GM10266 (cell line): ENCODE data around the gene OBP2A.

ENCODE experiments used
- DNase-seq: peaks from one replicate; pipeline ENCODE4 v3.0.0; 2012; ENCODE audit errors: extremely low spot score
- TF ChIP-seq, protein P1 (sequence below): IDR thresholded peaks from 2 replicates; pipeline ENCODE4 v1.5.1; 2012; ENCODE audit warnings: mild to moderate bottlenecking, low read depth; ENCODE audit not compliant: control insufficient read depth, insufficient read depth; ENCODE audit errors: missing control alignments

The OBP2A gene

DNA sequence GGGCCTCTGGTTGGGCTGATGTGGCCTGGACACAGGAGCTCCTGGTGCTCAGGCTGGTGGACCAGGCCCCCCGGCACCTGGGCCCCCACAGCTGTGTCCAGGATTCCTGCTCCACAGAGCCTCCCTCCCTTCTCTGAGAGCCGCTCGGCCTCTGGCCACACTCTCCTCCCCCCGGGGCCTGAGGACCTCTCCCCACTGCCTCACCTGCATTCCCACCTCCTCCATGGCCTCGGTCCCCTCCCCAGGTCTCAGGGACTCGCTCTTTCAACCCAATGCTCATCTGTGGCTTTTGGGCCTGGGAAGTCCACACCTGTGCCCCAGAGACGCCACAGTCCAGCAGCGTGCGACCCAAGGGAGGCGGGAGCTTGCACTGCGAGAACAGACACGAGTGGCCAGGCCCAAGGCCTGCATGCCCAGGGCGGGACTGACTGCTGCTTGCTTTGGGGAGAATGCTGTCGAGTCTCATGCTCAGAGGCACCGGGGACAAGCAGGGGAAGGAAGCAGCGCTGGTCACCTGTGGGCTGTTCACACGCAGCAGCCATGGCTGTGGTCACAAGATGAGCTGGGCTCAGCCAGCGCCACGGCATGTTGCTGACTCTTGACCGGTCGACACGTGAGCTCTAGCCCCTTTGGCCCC, 30.2 kb downstream of the OBP2A start:
- TF ChIP-seq, protein P1, sequence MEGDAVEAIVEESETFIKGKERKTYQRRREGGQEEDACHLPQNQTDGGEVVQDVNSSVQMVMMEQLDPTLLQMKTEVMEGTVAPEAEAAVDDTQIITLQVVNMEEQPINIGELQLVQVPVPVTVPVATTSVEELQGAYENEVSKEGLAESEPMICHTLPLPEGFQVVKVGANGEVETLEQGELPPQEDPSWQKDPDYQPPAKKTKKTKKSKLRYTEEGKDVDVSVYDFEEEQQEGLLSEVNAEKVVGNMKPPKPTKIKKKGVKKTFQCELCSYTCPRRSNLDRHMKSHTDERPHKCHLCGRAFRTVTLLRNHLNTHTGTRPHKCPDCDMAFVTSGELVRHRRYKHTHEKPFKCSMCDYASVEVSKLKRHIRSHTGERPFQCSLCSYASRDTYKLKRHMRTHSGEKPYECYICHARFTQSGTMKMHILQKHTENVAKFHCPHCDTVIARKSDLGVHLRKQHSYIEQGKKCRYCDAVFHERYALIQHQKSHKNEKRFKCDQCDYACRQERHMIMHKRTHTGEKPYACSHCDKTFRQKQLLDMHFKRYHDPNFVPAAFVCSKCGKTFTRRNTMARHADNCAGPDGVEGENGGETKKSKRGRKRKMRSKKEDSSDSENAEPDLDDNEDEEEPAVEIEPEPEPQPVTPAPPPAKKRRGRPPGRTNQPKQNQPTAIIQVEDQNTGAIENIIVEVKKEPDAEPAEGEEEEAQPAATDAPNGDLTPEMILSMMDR: no peak
- DNase-seq: no peak

DNA sequence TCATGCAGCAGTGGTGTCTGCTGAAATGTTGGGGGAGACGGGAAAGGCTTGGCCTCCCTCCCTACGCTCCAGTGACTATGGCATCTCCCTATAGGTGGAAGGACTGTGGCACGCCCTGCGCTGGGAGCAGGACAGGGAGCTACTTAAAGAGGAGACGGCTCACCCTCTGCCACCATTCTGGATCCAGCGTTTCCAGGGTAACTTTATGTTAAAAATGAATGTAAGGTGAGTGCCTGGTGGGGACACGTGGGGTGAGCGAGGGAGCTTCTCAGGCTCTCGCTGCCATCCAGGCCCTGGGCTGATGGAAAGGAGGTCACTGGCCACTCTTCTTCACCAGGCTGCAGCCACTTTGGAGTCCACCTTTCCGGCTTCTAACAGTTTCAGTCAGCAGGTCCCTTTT, 31.3 kb downstream of the OBP2A start:
- no peak for DNase-seq
- TF ChIP-seq, protein P1: no peak

- DNase-seq: no peak
- TF ChIP-seq, protein P1: no peak
These were observed 33.4 kb downstream of the OBP2A start for GRCh38 chr9:135579356-135579755.

DNA sequence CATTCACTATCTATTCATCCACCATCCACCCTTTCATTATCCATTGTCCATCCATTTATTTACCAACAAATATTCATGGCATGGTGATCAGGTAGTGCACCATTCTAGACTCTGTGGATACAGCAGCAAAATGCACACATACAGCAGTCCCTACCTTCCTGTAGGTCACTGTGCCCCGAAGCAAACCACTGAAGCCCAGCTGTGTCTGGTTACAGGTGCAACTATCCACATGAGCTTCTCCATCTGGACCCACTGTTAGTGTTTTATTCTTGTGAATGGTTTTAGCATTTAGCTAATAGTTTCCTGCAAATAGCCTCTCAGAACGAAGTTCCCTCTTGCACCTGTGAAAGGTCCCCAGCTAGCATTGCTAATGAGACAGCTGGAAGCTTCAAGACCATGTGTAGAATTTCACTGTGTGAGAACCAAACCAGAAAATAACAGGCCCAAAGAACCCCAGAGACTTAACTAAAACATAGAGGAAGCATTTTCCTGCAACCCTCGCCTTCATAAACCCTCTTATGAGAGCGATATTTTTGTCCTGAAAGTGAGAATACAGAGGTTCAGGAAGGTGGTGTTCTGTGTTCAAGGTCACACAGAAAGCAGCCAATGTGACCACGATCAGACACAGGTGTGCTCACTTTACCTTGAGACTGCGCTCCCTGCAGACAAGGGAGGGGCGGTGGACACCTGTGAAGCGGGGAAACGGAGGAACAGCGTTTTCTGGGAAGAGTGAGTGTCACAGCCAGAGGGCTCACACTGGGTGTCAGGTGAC, 34.1 kb downstream of the OBP2A start:
- no peak for DNase-seq
- TF ChIP-seq, protein P1: no peak

GRCh38 chr9:135580664-135581380, 34.9 kb downstream of the OBP2A start:
- TF ChIP-seq, protein P1: no peak
- DNase-seq: no peak

- DNase-seq: no peak
- TF ChIP-seq, protein P1: no peak
These were observed 35.9 kb downstream of the OBP2A start for GRCh38 chr9:135581636-135582426.
